ENCODE measurements around the gene NUDT11. TPM values are rescaled to one million over a fixed set of nuclear protein-coding genes. Genes with fewer than 3 reads are reported as not detected.

Gene NUDT11
- total RNA-seq, 1 experiment from 2014 or later: 23.6 TPM

DNA sequence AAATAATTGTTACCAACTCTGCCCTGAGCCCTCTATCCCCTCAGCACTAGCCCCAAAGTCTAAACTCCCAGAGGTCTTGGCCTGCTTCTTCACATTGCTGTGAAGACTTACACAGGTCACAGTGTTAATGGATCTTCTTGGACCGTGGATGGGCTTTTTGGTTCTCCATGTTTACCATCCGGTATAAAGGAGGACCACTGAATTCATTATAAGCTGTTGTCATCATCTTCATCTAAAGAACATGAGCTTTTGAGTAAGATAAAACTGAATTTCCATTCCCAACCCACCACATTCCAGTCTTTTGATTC is 8.5 kb downstream of the NUDT11 start:
- Histone ChIP-seq H2AK5ac (ENCODE audit: insufficient read length, low read length) (no peak overlapping the region), H3K9ac (ENCODE audit: extremely low read depth, insufficient read length, low read length) (no peak overlapping the region)

More for the DNA sequence above, 8.5 kb downstream of the NUDT11 start:
- peak overlapping the region in 1 of 3 experiments; percentile 68; a peak in 2 of 7 replicates for H3K27ac Mint-ChIP-seq
- Histone ChIP-seq H4K5ac (ENCODE audit: insufficient read length, low read depth, low read length) (no peak overlapping the region), H4K8ac (replicated peaks; ENCODE audit: insufficient read length, low read depth, low read length) (no peak overlapping the region), H3K9me3 (ENCODE audit: control insufficient read depth, low read depth, low read length) (peaks cover 38% of the 10 kb centered on the region), H2BK12ac (ENCODE audit: insufficient read length, low read depth, low read length) (no peak overlapping the region), H2AFZ (ENCODE audit: low read length) (no peak overlapping the region), H3K79me1 (ENCODE audit: insufficient read depth, low read depth, low read length, poor library complexity, severe bottlenecking) (no peaks in the 10 kb centered on the region), H2BK20ac (ENCODE audit: low read depth, low read length, poor library complexity, severe bottlenecking) (no peak overlapping the region), H3K4me2 (ENCODE audit: insufficient read depth, insufficient read length, low read length) (no peak overlapping the region), H3K23ac (ENCODE audit: insufficient read length, low read depth, low read length) (no peak overlapping the region), H3K27me3 (ENCODE audit: insufficient read depth, low read length) (no peaks in the 10 kb centered on the region), H2BK120ac (ENCODE audit: low read depth, low read length, poor library complexity, severe bottlenecking) (no peak overlapping the region), H3K4ac (ENCODE audit: low read depth, low read length) (no peak overlapping the region), H3K18ac (ENCODE audit: insufficient read length, low read depth, low read length) (no peak overlapping the region), H2BK5ac (ENCODE audit: insufficient read length, low read length) (no peak overlapping the region), H3K79me2 (ENCODE audit: insufficient read depth, low read length) (no peaks in the 10 kb centered on the region), H4K20me1 (ENCODE audit: control insufficient read depth, insufficient read depth, insufficient read length) (no peaks in the 10 kb centered on the region), H2BK15ac (ENCODE audit: low read depth, low read length) (no peak overlapping the region), H3K23me2 (ENCODE audit: insufficient read length, low read depth, low read length, poor library complexity, severe bottlenecking) (no peaks in the 10 kb centered on the region), H3K14ac (ENCODE audit: insufficient read depth, low read length) (no peak overlapping the region), H3K4me1 (ENCODE audit: insufficient read depth, low read length) (no peaks in the 10 kb centered on the region), H3K27ac (ENCODE audit: insufficient read length, low read depth, low read length) (no peak overlapping the region), H3T11ph (ENCODE audit: low read length) (no peak overlapping the region), H4K91ac (ENCODE audit: insufficient read length, low read depth, low read length) (no peak overlapping the region), H3K56ac (ENCODE audit: insufficient read length, low read depth, low read length) (no peak overlapping the region)
- TF ChIP-seq, protein P1, sequence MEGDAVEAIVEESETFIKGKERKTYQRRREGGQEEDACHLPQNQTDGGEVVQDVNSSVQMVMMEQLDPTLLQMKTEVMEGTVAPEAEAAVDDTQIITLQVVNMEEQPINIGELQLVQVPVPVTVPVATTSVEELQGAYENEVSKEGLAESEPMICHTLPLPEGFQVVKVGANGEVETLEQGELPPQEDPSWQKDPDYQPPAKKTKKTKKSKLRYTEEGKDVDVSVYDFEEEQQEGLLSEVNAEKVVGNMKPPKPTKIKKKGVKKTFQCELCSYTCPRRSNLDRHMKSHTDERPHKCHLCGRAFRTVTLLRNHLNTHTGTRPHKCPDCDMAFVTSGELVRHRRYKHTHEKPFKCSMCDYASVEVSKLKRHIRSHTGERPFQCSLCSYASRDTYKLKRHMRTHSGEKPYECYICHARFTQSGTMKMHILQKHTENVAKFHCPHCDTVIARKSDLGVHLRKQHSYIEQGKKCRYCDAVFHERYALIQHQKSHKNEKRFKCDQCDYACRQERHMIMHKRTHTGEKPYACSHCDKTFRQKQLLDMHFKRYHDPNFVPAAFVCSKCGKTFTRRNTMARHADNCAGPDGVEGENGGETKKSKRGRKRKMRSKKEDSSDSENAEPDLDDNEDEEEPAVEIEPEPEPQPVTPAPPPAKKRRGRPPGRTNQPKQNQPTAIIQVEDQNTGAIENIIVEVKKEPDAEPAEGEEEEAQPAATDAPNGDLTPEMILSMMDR (conservative IDR thresholded peaks at IDR 0.05): no peak
- no peaks in the 10 kb centered on the region for H3K27me3 Mint-ChIP-seq (ENCODE audit: low read depth)
- H3K4me1 Mint-ChIP-seq: peaks cover 2 to 5% of the 10 kb centered on the region in 2 experiments; a peak in 2 of 4 replicates
- no peak overlapping the region for H3K4me3 Mint-ChIP-seq
- peaks cover 37 to 57% of the 10 kb centered on the region in 2 experiments for H3K9me3 Mint-ChIP-seq
- whole genome bisulfite sequencing (ENCODE audit: extremely low coverage, insufficient read length, low lambda C conversion rate): no CpG with 5 or more reads among the region's 2 CpGs
- H3K36me3 Mint-ChIP-seq (ENCODE audit: insufficient read depth in 1 of 3, low read depth in 3 of 3): peaks cover 2 to 18% (median 6%) of the 10 kb centered on the region in 3 experiments
- no peak for DNase-seq
